Iris pigment epithelial cell (primary cell): ENCODE data around the gene SLCO3A1.
A peak's percentile ranks its signal among the peaks of the same experiment; 100 is the strongest.

Source experiments
- DNase-seq: peaks from one replicate; pipeline ENCODE4 v3.0.0-alpha.2; 2011; ENCODE audit warnings: low read depth

SLCO3A1 gene

DNA sequence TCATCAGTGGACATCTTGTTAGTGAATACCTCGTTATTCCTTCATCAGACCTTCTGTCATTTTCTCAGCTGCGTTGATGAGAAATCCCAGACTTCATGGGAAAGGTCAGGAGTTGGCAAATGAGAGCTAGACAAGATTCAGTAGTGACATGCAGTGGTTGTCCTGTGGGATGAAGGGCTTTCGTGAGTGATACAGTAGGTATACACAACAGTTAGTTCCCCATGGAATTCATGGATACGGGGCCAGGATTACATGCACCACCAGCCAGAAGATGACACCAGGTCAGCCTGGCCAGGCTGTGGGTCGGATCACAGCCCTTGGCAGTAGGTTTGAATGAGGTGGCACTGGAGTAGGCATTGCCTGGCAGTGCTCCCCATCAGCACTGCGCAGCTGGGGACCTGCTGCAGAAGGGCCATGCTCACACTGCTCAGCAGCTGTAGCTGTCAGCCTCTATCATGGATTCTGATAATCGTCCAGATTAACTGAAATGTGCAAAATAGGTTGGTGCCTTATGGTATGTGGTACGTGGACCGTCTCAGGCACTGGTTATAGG lies 150.1 kb downstream of the SLCO3A1 start:
- DNase-seq = no peak

DNA sequence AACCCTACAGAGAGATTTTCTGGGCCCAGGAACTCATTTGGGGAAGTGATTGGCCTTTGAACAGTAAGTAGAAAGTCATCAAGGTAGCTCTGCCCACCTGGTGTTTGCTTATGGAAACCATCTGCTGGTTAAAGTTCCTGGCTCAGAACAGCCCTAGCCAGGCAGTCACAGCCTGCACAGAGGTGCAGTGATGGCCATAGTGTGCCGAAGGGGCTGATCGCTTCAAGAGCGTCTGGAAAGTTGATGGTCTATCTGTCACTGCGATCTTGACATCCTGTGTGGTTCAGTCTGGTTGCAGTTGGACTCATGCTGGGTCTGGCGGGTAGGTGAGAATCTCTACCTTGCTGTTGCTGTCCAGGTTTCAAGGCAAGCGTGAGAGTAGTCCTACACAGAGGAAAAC lies 151.6 kb downstream of the SLCO3A1 start:
- DNase-seq = no peak

DNA sequence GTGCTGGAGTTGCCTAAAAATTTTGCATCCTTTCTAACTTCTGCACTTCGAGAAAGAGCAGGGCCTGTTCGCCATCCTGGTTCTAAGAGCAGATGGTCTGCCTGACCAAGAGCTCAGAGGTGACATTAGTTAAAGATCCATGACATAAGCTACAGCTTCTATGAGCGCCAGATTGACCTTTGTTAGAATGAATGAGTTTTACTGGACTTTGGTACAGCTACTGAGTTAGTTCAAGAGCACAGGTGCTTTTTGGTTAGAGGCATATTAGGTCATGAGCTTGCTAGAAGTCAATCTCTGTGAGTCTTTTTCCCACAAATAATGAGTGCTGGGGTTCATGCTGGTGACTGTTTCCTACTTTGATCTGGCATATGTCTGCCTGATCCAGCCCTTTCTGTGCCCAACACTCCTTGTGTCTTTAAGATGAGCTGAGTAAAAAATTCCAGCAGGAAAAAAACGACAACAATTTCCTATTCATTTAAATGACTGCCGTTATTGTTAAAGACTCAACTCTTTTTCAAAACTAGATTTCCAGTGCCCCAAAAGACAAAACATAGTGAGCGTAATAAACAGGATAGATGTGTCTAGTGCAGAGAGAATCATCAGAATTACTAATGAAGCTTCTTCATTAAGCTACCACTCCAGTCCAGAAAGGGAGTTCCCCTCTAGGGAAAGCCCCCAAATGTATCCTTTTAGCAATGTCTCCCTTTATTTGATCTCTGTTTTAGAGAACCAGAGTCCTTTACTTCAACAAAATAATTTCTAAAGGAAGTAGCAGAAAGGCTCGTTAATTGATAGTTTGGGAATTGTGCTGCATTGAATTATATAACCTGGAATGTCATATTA lies 152.9 kb downstream of the SLCO3A1 start:
- DNase-seq = no peak

DNA sequence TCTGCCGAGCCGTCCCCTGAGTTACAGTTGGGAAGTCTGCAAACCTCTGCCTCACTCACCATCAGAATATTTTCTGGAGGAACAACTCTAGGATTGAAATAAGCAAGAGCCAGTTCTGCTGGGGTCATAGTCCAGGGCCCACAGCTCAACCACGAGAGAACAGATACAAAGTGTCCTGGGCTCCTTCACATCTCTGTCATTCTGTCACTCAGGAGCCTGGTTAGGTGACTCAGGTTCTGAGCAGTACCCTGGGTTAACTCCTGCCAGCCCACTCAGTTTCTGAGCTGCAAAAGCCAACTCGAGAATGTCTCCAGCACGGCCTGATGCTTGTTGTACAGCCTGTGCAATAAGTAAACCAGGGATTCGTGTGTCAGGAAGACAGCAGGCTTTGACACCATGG lies 155.7 kb downstream of the SLCO3A1 start:
- DNase-seq = no peak

DNA sequence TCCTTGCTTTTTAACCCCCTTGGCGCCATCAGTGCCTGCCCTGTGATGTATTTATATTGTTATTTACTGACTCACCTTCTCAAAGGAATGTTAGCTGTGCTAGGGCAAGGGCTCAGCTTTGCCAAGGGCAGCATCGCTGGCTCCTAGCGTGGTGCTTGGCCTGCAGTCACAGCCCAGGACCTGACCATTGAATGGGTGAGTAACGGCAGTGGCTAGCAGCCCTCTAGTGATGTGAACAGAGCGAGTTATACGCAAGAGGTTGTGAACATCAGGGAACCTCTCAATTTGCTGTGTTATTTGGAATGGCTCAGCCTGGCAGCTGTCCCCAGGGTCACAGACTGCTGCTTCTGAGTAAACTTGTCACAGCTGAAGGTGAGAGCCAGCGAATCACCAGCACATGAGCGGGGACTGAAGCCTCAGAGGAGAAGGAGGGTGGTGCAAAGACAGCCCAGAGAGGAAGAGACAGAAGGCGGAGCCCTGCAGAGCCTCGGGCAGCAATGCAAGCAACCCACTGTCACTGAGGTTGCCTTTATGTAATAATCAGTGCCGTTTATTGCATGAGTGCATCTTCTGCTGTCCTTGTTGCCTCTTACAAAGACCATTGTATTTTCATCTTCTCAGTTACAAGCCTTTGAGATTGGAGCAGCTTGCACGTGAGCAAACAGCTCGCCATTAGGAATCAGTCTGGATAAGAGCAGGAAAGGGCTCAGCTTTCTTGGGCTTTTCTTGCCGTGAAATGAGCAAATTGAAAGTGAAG lies 158.3 kb downstream of the SLCO3A1 start:
- DNase-seq = peak; percentile 3

DNA sequence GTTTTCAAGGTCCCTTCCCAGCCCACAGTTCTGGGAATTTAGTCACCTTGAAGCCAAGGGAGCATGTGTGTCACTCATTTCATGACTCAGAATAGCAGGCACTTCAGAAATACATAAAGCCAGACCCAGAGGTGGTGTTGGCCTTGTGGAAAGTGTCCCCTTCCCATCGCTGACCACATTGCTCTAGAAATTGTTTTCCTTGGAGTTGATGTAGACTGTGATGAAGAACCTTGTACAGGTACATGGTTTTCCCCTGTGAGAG lies 158.8 kb downstream of the SLCO3A1 start:
- no peak for DNase-seq

DNA sequence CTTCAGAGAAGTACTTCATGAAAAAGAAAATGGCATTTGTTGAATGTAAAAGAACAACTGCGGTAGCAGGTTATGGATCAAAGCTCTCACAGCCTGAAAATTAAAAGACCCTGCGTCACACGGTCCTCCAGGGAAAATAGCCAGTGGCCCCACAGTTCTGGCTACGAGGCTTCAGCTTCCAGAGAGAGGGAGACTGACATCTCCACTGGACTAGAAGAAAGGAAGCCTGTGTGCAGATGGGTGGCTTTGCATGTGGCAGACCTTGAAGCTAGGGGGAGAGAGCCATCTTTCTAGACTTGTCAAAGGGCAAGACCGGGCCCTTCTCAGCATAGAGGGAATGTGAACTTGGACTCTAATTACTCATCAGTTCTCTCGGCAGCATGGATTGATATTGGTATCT lies 159.4 kb downstream of the SLCO3A1 start:
- no peak for DNase-seq

DNA sequence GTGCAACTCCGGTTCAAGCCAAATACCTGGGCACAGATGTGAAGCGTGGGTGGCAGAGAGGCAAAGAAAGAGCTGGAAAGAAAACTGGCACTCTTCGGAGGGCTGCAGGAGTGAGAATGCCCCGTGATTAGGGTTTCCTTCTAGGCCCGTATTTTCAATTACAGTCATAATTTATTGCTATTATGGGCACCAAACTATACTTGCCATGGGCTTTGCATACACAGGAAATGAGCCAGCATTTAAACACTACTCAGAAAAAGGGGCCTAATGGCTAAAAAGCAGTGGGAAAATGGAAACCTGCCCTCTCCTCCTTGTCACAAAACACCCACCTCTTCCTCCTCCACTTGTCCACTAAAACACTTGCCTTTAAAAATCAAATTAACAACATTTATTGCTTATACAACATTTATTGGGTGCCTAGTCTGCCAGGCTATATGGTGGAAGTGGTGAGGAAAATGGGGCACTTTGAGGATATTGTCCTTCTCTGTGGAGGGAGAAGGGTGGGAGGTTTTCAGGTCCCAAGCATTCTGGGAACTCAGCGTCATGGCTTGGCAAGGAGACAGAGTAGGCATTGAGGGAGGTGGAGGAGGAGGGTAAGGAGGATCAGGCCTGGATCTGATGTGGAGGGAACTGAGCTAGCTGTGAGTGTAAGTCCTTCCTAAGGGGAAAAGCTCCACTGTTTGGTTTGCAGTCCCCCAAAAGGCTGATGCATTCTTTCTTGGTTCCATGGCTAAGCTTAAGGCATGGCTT lies 160.9 kb downstream of the SLCO3A1 start:
- no peak for DNase-seq

DNA sequence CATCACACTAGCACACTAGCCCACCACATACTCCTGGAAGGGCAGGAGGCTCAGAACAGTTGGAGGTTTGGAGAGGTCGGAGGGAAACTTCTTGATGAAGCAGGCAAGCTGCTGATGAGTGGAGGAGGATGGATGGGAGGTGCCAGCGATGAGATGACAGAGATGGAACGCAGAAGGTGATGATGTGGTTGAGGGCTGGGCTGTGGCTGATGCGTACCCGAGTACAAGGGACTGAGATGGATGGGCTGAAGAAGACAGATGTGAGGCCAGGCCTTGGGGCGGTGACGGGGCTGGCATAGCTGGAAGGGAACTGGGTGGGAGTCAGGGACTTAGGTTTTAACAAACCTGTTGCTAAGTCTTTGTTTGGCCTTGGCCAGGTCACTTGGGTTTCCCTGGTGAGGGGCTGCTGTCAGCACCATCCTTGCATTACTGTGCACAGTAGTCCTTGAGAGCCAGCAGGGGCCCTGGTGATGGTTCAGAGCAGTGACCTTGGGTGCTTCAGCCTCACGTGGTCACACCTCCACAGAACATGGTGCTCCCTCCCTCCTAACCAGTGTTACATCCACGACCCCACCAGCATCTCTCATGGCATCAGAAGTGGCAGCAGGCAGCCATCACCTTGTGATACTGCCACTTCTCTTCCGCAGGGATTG lies 164.5 kb downstream of the SLCO3A1 start:
- no peak for DNase-seq

DNA sequence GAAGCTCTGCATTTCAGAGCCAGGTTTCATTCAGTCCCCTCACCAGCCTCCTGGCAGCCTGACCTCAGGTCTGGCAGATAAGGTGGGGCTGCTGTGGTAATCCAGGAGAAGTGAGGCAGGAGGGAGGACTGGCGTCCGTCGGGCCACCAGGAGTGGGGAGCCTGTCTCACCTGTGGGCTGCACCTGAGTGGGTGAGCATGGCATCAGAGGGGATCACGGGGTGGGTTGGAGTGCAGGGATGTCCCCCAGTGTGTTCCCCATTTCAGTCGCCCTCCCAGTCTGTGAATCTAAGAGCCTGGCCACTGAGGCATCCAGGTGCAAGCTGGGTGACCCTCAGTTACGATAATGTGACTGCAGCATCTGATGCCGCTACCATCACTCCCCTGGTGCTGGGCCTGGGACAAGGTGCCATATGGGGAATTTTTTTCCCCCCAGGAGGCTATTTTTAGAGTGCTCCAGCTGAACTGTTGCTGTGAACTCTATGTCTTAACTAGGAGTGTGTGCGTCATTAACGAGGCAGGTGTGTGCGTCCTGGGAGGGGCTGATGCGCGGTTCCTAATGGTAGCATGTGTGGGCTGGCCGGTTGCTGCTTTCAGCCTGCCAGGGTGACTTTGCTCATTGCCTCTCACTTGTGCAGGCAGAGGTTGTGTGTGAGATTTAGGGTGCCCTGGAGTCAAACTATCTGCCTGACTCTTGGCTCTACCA lies 165.2 kb downstream of the SLCO3A1 start:
- DNase-seq = no peak

DNA sequence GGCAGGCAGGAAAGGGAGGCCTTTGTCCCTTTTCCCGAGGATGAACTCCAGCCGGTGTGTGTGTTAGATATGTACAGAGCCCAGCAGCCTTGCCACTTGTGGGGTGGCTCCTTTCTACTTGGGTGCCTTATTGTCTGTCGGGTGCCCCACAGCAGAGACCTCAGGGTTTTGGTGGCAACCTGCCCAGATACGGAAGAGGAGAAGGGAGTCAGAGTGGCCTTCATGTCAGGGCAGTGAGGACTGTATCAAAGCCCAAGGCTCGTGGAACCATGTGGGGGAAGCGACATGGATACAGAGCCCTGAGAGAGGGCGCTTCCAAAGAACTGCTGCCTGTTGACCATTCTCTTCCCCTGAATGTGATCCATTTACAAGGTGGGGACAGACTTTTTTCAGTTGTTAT lies 166.2 kb downstream of the SLCO3A1 start:
- DNase-seq = no peak

DNA sequence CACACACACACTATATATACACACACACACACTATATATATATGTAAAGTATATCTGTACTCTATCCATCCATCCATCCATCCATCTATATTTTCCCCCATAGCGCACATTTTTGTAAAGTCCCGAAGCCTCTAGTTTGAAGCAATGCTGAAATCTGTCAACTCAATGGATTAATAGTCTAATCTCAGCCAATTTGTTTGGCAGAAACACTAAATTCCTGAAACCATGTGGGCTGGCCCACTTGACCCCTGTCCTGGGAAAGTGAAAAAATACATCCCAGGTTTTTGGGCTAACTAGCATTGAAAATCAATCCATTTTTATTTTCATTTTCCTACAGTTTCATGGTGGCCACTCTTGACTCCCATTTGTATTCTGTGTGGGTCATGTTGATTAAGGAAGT lies 166.7 kb downstream of the SLCO3A1 start:
- DNase-seq = no peak

DNA sequence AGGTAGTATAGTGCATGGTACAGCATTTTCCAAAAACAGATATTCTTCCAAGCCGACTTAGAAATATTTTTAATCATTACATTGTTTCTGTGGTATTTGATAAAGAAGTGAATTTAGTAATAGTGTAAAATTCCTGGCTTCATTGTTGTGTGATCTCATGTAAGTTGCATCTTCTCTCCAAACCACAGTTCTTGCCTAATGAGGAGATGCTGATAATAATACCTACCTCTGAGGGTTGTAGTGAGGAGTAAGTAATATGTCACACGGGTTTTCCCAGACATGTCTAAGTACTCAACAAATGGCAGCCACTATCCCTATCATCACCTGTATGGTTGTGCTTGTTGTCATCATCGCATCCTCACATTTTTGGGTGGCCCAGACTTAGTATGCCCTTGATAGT lies 167.3 kb downstream of the SLCO3A1 start:
- DNase-seq = peak; percentile 4

DNA sequence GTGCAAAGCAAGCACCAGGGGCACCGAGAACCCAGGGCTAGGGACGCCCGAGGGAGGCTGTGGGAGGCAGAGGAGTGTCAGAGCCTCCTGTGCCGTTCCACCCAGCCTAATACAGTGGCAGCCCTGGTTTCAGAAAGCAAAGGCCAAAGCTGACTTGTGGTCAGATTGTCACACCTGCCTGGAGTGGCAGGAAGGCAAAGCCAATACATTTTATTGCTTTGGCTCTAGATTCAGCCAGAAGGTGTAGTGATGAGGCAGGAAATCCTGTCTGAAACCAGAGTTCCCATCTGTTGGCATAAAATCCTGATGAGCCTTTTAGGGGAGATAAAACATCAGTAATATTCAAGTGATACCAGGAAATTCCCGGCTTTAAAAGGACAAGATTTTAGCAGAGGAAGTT lies 168.3 kb downstream of the SLCO3A1 start:
- DNase-seq = no peak

DNA sequence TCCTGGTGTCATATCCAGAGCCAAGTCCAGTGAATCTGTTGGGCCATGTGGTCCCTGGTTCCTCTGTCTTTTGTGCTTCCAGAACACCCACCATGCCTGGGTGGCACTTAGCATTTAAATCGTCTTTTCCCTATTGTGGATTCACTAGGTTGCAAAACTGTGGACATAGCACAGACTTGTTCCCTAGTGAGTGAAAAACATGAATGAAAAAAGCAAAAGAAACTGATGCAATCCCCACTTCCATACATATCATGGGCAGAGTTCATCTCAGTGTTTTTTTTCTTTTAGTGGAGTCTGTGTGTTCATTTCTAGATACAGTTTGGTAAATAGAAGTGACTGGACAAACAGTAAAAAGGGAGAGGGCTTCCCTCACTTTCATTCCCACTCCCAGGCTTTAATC lies 170.5 kb downstream of the SLCO3A1 start:
- no peak for DNase-seq

DNA sequence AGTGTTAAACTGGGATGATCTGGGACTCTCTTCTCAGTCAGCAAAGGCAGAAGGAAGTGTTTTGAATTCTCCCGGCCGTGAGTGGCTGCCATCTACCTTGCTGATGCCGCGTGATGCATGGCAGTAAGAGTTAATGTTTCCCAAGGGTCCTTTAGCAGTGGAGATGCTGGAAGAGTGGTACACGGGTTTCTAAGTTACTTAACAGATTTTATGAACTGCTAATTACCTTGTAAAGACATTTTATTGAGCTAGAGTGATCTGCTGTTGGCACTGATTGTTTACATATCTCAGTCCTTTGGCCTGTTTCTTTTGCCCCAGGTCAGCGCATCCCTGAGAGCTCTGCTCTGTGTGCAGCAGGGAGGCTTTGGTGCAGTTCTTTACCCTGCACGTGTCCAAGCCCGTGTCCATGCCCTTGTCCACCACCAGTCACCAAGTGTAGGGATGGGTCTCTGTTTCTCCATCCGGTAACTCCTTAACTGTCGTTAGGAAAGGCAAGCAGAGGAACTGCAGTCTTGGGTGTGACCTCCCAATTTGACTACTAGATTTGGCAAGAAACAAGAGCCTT lies 172.3 kb downstream of the SLCO3A1 start:
- DNase-seq = no peak

DNA sequence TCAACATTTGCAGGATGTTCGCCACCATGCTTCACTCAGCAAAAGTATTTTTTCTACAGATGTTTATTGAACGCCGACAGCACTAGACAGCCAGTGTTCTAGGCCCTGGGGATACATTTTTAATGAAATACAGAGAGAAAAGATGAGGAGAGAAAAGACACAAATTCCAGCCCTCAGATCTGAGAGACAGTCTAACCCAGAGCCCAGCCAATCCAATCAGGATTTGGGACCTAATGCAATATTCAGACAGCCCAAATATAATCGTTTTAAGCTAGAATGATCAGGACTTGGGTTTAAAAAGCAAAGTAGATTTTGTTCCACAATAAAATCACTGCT lies 174.8 kb downstream of the SLCO3A1 start:
- no peak for DNase-seq

DNA sequence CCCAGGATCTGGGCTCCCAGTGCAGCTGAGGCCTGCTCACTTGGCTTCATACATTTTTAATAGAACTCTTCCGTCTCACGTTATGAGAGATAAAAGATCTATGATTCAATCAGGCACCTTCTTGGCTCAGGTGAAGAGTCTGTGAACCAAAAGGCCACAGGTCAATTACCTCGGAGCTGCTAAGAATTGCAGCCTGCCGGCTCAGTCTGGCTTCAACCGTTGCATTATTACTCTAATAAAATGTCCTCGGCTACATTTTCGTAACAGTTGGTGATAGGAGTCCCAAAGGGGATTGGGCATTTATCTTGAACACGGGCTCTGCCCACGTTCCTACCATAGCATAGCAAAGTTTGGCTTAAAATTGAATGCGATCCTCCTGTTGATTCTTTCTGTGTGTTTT lies 176.3 kb downstream of the SLCO3A1 start:
- no peak for DNase-seq

DNA sequence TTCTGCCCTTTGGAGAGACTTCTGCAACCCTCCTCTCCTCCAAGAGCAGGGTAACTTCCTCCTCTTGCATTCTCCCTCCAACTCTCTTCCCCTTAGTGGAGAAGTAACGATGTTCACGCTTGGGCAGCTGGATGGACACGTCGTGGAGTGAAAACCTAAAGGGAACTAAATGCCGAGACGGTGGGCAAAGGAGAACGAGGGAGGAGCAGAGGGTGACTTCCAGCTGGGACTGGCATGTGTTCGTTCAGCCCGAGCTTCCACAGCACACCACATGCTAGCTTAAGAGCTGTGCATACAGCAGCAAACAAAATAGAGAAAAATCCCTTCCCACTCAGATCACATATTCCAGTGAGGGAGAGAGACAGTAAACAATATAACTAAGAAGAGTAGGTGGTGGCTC lies 179.8 kb downstream of the SLCO3A1 start:
- no peak for DNase-seq

DNA sequence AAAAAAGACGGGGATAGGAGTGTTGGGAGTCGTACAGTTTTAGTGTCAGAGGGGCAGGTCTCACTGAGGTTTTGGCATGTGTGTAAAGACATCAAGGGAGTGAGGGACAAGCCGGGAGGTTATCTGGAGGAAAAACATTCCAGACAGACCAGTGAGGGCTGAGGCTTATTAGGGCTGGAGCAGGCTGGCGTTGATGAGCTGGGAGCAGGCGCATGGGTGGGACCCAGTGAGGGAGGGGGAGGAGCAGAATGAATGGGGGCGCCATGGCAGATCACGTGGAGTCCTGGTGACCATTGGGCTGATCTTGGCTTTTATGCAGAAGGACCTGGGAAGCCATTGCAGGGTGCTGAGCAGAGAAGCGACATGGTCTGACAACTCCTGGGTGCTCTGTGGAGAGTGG lies 180.2 kb downstream of the SLCO3A1 start:
- no peak for DNase-seq

DNA sequence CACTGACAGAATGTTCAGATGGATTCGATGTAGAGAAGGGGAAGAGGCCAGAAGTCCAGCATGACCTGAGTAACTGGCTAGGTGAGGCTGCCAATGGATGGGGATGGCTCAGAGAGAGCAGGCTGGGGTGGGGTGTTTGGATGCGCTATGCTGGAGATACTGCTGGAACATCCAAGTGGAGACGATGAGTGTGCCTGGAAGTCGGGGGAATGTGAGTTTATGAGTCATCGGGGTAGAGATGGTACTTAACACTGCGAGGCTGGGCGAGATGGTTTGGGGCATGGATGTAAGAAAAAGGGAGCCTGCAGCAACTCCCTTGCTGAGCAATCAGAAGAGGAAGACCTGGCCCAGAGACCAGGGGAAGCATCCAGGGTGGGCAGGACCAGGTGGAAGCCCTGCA lies 180.7 kb downstream of the SLCO3A1 start:
- no peak for DNase-seq

DNA sequence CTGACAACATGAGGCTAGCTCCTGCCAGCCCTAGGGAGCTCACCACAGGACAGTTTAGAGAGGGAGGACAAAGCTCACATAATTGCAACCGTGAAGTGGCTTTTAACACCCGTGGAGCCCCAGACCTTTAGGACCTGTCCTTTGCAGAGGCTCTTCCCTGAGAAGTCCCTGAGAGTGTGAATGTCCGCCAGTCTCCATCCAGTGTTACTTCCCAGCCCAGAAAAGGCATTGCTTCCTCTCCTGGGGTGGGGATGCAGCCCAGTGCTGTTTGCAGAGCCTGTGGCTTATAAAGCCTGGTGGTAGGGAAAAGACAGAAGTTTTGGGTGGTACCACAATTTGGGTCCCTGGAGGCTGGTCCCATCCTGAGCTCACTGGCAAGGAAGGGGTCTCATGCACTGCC lies 182.0 kb downstream of the SLCO3A1 start:
- no peak for DNase-seq
